Stimulated activated naive CD4-positive, alpha-beta T cell (primary cell): Measurements from ENCODE around the gene NUDT1.
"Not testable (repeated sequence)": the region's sequence is repeated elsewhere in the genome, so short reads cannot be mapped to it uniquely, and the experiment has no call there.

Experiments
- DNase-seq, 6 experiments: peaks; one replicate each; lab custom pipeline; 2025; lab: John Stamatoyannopoulos, UW

The NUDT1 gene

GRCh38 chr7:2269089-2269990 is 27.3 kb downstream of the NUDT1 start:
- DNase-seq: not testable (repeated sequence)

GRCh38 chr7:2269991-2270460 is 28.0 kb downstream of the NUDT1 start:
- DNase-seq: no peak

DNA sequence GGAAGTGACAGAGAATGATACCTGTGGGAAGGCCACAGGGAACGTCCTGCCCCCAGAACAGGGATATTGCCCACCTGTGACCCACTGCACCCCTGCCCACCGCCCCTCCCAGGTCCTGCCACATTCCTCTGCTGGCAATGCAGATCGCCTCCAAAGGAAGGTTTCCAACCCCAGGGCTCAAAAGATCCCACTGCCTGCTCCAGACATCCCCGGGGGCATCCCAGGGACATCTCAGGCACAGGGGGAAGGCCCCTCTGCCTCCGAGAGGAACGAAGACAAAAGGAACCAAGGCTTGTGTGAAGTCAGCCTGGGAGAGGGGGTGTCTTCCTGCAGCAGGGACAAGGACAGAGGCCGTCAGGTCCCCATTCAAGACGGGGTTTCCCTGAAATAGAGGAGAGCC is 28.5 kb downstream of the NUDT1 start:
- DNase-seq: no peak

GRCh38 chr7:2271273-2272026 is 29.4 kb downstream of the NUDT1 start:
- DNase-seq: no peak

GRCh38 chr7:2272031-2272430 is 30.0 kb downstream of the NUDT1 start:
- no peak for DNase-seq

DNA sequence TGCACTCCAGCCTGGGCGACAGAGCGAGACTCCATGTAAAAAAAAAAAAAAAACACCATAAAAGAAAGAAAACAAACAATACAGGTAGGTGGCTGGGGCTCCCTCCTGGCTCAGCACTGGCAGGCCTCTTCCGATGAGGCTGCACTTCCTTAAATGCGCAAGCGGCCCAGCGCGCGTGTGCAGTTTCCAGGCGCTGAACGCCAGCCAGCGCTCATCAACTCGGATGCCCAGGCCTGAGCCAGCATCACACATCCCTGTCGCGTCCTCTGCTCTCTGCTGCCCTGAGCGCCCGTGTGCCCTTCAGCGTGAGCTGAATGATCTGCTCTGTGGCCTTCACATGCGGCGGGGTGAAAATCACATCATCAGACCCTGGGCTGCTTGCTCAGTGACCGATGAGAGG is 31.8 kb downstream of the NUDT1 start:
- DNase-seq: no peak

DNA sequence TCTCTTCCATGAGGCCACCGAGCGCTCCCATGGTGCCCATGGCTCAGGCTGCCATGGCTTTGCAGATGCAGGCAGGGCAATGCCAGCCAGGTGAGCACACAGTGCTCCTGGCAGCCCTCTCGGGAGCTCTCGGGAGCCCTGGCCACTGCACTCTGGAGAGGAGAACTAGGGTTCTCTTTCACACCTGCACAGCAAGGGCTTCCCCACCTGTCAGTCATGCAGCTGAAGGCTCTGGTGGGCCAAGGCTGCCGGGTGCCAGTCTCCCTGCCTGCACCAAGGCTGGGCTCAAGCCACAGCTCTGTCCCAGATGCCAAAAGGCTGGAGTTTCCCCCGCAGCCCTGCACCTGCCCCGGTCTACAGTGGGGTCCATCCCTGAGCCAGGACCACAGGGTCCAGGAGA is 32.6 kb downstream of the NUDT1 start:
- no peak for DNase-seq

- no peak for DNase-seq
Measured at GRCh38 chr7:2275101-2275500, 33.1 kb downstream of the NUDT1 start.

DNA sequence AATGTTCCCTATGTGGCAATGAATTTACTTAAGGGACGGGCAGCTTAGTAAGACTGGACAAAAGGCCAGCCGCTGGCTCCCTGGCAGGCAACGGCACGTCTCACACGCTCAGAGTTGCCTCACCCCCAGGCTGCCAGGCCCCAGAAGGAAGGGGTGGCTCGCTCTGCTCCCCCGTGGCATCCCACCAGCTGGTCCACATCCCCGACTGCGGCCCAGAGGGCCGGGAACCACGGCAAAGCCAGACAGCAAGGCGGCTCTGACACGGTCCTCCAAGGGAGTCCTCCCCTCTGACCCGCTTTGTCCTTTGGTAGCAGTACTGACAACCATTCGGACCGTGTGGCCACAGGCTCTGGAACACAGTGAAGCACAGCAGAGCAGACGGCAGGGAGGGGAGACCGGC is 34.1 kb downstream of the NUDT1 start:
- DNase-seq: no peak

DNA sequence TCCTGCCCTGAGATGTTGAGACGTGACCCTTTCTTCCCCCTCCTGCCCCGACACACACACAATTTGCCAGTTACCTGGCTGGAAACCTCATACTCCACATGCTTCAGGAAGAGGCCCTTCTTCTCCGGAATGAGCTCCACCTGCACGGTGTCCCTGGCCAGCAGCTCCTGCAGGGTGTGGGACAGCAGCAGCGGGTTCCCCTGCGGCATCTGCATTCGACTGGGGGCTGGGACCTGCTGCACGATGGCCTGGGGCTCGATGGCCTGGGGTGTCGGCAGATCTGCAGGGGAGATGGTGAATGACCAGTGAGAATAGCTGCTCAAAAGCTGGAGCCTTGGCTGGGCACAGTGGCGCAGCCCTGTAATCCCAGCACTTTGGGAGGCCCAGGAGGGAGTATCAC is 36.0 kb downstream of the NUDT1 start:
- DNase-seq: no peak

- DNase-seq: no peak
Measured at GRCh38 chr7:2279896-2280295, 37.9 kb downstream of the NUDT1 start.

DNA sequence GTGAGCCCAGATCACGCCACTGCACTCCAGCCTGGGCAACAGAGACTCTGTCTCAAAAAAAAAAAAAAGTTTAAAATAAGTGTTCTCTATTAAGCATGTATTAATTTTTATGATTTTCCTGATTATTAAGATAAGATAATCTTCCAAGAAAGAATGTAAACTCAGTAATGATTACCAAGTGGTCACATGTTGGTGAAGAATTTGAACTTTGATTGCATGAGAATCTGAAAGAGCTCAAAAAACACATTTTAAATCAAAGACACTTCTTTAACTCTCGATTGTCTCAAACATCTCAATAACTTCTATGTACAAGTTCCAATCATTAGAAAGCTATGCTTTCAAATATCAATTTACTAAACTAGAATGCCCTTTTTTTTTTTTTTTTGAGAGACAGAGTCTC is 38.4 kb downstream of the NUDT1 start:
- DNase-seq: no peak

DNA sequence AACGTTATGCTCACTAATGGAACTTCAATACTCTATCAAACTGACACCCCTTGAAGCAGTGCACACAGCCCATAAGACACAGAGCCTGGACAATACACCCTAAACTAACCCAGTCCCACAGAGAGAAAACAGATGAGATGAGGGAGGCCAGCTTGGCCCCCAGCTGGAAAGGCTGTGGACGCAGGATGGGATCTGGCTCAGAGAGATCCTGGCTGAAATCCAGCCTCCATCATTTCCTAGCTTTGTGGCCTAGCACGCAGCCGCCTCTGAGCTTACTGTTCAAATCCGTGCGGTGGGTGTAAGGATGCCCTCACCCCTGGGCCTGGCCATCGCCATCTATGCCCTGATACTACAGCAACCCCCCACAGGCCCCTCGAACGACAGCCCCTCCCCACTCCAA is 39.5 kb downstream of the NUDT1 start:
- DNase-seq: no peak

DNA sequence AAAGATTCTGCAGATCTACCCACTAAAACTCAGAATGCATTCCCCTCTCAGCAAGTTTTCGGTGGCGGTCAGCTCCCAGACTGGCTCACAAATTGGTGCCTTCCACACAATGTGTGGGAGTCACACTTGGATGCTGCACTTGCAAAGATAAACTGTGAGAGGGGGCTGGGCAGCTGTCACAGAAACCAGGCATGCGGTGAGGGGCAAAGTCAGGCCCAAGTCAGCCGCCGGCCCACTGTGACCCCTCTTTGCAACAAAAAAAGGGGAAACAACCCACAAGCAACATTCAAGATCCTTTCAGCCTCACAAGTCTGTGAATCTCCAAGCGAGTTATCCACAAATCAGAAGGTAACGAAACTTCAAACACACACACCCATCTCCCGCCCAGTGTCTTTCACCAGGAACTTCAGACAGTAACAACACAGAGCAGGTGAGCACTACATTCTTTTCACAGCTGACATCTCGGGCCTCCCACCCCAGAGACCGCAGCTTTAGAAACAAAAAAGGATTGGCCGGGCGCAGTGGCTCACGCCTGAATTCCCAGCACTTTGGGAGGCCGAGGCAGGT is 40.2 kb downstream of the NUDT1 start:
- no peak for DNase-seq

DNA sequence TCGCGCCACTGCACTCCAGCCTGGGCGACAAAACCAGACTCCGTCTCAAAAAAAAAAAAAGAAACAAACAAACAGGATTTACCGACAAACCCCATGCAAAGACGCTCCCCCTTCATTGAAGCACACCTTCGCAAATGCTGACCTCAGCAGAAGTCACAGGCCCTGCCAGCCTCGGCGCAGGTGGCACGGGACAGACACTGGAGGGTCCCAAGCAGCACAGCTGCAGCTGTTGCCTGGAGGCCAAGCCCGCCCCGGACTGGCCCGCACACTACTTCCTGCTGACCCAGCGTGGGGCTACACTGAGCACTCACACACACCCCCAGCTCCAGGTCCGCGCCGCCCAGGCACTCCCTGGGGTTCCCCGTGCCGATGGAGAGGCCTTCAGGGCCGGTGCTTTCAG is 41.0 kb downstream of the NUDT1 start:
- DNase-seq: no peak

GRCh38 chr7:2287745-2288144 is 45.7 kb downstream of the NUDT1 start:
- DNase-seq: no peak

- DNase-seq: no peak
Measured at GRCh38 chr7:2288503-2288902, 46.5 kb downstream of the NUDT1 start.

DNA sequence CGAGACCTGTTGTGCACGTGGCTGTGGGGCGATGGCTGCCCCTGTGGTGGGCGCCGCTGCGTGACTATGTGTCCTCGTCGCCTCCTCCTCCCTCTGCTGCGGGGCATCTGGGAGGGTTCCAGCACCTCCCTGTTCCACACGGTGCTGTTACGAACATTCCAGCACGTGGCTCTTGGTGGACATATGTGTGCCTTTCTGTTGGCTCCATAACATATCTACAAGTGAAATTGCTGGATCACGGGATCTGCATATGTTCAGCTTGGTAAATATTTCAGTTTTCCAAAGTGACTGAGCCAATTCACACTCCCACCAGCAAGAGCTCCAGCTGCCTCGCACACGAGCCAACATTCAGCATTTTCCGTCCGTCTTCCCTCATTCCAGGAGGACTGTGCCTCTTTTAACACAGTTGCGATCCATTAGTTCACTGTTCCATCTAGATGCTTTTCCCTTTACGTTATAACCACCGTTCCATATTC is 47.1 kb downstream of the NUDT1 start:
- no peak for DNase-seq

DNA sequence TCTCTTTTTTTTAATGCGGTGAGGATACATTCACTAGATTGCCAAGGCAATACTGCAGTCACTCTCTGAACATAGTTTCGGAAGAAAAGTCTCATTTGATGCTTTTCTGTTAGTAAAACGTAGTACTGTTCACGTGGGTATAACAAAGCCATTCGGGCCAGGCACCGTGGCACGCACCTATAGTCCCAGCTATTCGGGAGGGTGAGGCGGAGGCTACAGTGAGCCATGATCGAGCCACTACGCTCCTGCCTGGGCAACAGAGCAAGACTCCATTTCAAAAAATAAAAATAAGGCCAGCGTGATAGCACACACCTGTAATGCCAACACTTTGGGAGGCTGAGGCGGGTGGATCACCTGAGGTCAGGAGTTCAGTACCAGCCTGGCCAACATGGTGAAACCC is 47.6 kb downstream of the NUDT1 start:
- DNase-seq: no peak

- DNase-seq: no peak
Measured at GRCh38 chr7:2290877-2291276, 48.9 kb downstream of the NUDT1 start.

DNA sequence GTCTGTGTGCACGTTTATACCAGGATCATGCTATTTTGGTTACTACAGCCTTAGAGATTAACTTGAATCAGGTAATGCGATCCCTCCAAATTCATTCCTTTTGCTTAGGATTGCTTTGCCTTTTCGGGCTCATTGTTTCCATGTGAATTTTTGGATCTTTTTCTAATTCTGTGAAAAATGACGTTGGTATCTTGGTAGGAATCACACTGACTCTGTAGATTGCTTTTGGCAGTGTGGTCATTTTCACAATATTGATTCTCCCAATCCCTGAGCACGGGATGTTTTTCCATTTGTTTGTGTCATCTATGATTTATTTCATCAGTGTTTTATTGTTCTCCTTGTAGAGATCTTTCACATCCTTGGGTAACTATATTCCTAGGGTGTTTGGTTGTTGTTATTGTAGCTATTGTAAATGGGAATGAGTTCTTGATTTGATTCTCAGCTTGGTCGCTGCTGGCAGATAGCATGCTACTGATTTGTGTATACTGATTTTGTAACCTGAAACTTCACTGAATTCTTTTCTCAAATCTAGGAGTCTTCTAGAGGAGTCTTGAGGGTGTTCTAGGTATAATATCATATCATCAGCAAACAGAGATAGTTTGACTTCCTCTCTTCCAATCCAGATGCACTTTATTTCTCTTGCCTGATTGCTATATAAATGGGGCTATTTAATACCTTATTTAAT is 54.1 kb downstream of the NUDT1 start:
- DNase-seq: no peak

GRCh38 chr7:2296832-2297231 is 54.8 kb downstream of the NUDT1 start:
- DNase-seq: no peak
